Spleen (tissue), 11 donors: ENCODE results near the gene CDIPT. TPM values are rescaled to one million over a fixed set of nuclear protein-coding genes. Genes with fewer than 3 reads are reported as not detected.

ENCODE experiments used
- DNase-seq: peaks from one replicate; pipeline ENCODE4 v3.0.0-alpha.2; 2020
- H3K27ac ChIP-seq, 8 donors: fragments of 200-600 bp; sonication (generic) in 7 of 8; 1 replicate in 4 of 8; 2 replicates in 4 of 8; pipeline versions ENCODE4 v1.5.0 to v1.8.0; 2016 to 2021; ENCODE audit warnings: inconsistent platforms in 4 of 8, mild to moderate bottlenecking in 4 of 8, moderate library complexity in 1 of 8
- H3K27me3 ChIP-seq, 7 donors: fragments of 200-600 bp; sonication (generic) in 6 of 7; replicated peaks in 1 of 7; 1 replicate in 4 of 7; 2 replicates in 3 of 7; pipeline versions ENCODE4 v1.5.0 to v1.8.0; 2016 to 2021; ENCODE audit warnings: inconsistent platforms in 3 of 7, mild to moderate bottlenecking in 1 of 7
- H3K36me3 ChIP-seq, 6 donors: fragments of 200-600 bp; sonication (generic) in 5 of 6; 1 replicate in 4 of 6; 2 replicates in 2 of 6; pipeline versions ENCODE4 v1.5.0 to v1.8.0; 2016 to 2021; ENCODE audit warnings: inconsistent platforms in 2 of 6
- H3K4me1 ChIP-seq, 6 donors: fragments of 200-600 bp; sonication (generic) in 5 of 6; 1 replicate in 3 of 6; 2 replicates in 3 of 6; pipeline versions ENCODE4 v1.5.0 to v1.8.0; 2016 to 2021; ENCODE audit warnings: inconsistent platforms in 3 of 6
- H3K4me3 ChIP-seq, 8 donors: fragments of 200-600 bp; sonication (generic) in 7 of 8; 1 replicate in 4 of 8; 2 replicates in 4 of 8; pipeline versions ENCODE4 v1.5.0 to v1.8.0; 2016 to 2021; ENCODE audit warnings: inconsistent platforms in 4 of 8, mild to moderate bottlenecking in 4 of 8, moderate library complexity in 2 of 8
- H3K9me3 ChIP-seq, 8 donors: fragments of 200-600 bp; sonication (generic) in 7 of 8; 1 replicate in 4 of 8; 2 replicates in 4 of 8; pipeline versions ENCODE4 v1.5.0 to v1.8.0; 2016 to 2021; ENCODE audit warnings: inconsistent platforms in 4 of 8
- CTCF ChIP-seq, 11 experiments: fragments of 200-600 bp in 7 of 11; fragments of 450-650 bp in 4 of 11; sonication (generic) in 4 of 11; IDR thresholded peaks in 8 of 11; conservative IDR thresholded peaks in 3 of 11; 1 replicate in 7 of 11; 2 replicates in 4 of 11; pipeline versions ENCODE4 v1.4.0 to v1.8.0; 2016 to 2021; ENCODE audit warnings: antibody characterized with exemption in 11 of 11, inconsistent platforms in 4 of 11, mild to moderate bottlenecking in 1 of 11
- POLR2A ChIP-seq, 3 donors: fragments of 450-650 bp; IDR thresholded peaks; one replicate each; pipeline ENCODE4 v1.5.1; 2017; ENCODE audit warnings: antibody characterized with exemption in 3 of 3, mild to moderate bottlenecking in 1 of 3
- POLR2AphosphoS5 ChIP-seq, 3 donors: sonication (generic); formaldehyde crosslinking; IDR thresholded peaks; one replicate each; pipeline ENCODE4 v1.5.1; 2017; ENCODE audit warnings: antibody characterized with exemption in 3 of 3
- WGBS, 5 donors: extraction: QIAGEN DNeasy Blood & Tissue Kit in 3 of 5; methylation state at CpG; one replicate each; pipeline versions ENCODE4 v1.1.5 to v1.1.7; 2013 to 2018; 5-methylcytosine and 5-hydroxymethylcytosine counted together
- intact Hi-C: fragments of 100-400 bp; cut with DNase I; formaldehyde crosslinking; loops from one replicate; pipeline ENCODE4 v1.15.0; 2023; ENCODE audit warnings: low total_unique reads
- polyA plus RNA-seq, 3 donors: library from polyadenylated mRNA; stranded (reverse); fragments of 200-250 nt; gene quantifications; one replicate each; pipeline ENCODE4 v1.2.1, GENCODE V29; 2013
- total RNA-seq, 7 donors: library from RNA; depleted of rRNA in 3 of 7; stranded (reverse); fragments of >200 nt in 3 of 7; fragmentation: NEBNext Ultra II Directional in 4 of 7; extraction: Animal tissue kit (Norgen Biotek cat#: 25700) in 4 of 7; gene quantifications; one replicate each; pipeline versions ENCODE4 v1.1.0 to v1.2.1, GENCODE V29; 2016 to 2021
- donor health status: healthy with polysubstance abuse.
- donor health status: DM: no; HTN: no; CAD: no; lungs with moderate emphysema.
- donor health status: DM: no; HTN: no; CAD: no.
- donor health status: Bipolar disorder and iron deficiency.
- donor health status: healthy.
- donor health status: DM: no; HTN: no; CAD: no.
- donor health status: DM: yes; HTN: yes; CAD: no.

The CDIPT gene
- total and polyA plus RNA-seq, 10 donors = 43.7 to 81.2 (median 65.5) TPM

- Histone ChIP-seq H3K27ac (no peak overlapping the region), H3K4me3 (no peak overlapping the region), H3K36me3 (peaks cover 0 to 47% (median 8%) of the 10 kb centered on the region in 6 donors), H3K4me1 (no peaks in the 10 kb centered on the region), H3K27me3 (no peaks in the 10 kb centered on the region), H3K9me3 (no peaks in the 10 kb centered on the region)
- WGBS, 5 donors = 53 to 74% (median 64%) methylated on average over 2 of the region's 2 CpGs
- intact Hi-C loops = no loop called here
- no peak for DNase-seq
- TF ChIP-seq POLR2AphosphoS5 (IDR thresholded peaks at IDR 0.05) (no peak), CTCF (IDR thresholded peaks at IDR 0.05 in 8 of 11, conservative IDR thresholded peaks at IDR 0.05 in 3 of 11) (no peak), POLR2A (IDR thresholded peaks at IDR 0.05) (no peak)
These were observed 46.4 kb upstream of the CDIPT start for GRCh38 chr16:29909391-29909790.

GRCh38 chr16:29908719-29909220 is 45.7 kb upstream of the CDIPT start:
- Histone ChIP-seq H3K9me3 (no peaks in the 10 kb centered on the region), H3K4me3 (no peak overlapping the region), H3K27me3 (no peaks in the 10 kb centered on the region), H3K36me3 (peaks cover 0 to 41% (median 6%) of the 10 kb centered on the region in 6 donors), H3K4me1 (no peaks in the 10 kb centered on the region), H3K27ac (no peak overlapping the region)
- intact Hi-C loops = no loop called here
- no peak for DNase-seq
- 82 to 92% (median 86%) methylated on average over 2 of the region's 2 CpGs for WGBS, 5 donors
- no peak for TF ChIP-seq POLR2A (IDR thresholded peaks at IDR 0.05)
- TF ChIP-seq POLR2AphosphoS5 (IDR thresholded peaks at IDR 0.05) = no peak
- no peak for TF ChIP-seq CTCF (IDR thresholded peaks at IDR 0.05 in 8 of 11, conservative IDR thresholded peaks at IDR 0.05 in 3 of 11)

- Histone ChIP-seq H3K27me3 (no peaks in the 10 kb centered on the region), H3K36me3 (peaks cover 0 to 33% (median 3%) of the 10 kb centered on the region in 6 donors), H3K9me3 (no peaks in the 10 kb centered on the region), H3K27ac (no peak overlapping the region), H3K4me3 (no peak overlapping the region), H3K4me1 (no peaks in the 10 kb centered on the region)
- peak; percentile 6 for DNase-seq
- intact Hi-C loops = no loop called here
- TF ChIP-seq POLR2A (IDR thresholded peaks at IDR 0.05) = no peak
- 78 to 88% (median 86%) methylated on average over 2 of the region's 2 CpGs for WGBS, 5 donors
These were observed 44.9 kb upstream of the CDIPT start for GRCh38 chr16:29907973-29908372.

GRCh38 chr16:29906520-29907244 is 43.7 kb upstream of the CDIPT start:
- no peak overlapping the region for H3K4me3 ChIP-seq
- intact Hi-C loops = no loop called here
- H3K27ac ChIP-seq = no peak overlapping the region
- TF ChIP-seq POLR2AphosphoS5 (IDR thresholded peaks at IDR 0.05) (peak; percentile 14 to 49 (median 18)), POLR2A (IDR thresholded peaks at IDR 0.05) (no peak)
- H3K27me3 ChIP-seq = peaks cover 0 to 2% (median 0%) of the 10 kb centered on the region in 7 donors
- H3K36me3 ChIP-seq = peaks cover 0 to 27% (median 3%) of the 10 kb centered on the region in 6 donors
- no peaks in the 10 kb centered on the region for H3K9me3 ChIP-seq
- DNase-seq = peak; percentile 38
- no peaks in the 10 kb centered on the region for H3K4me1 ChIP-seq
- 86 to 92% (median 90%) methylated on average over 22 to 23 of the region's 23 CpGs for WGBS, 5 donors

- H3K36me3 ChIP-seq = peaks cover 0 to 17% (median 3%) of the 10 kb centered on the region in 6 donors
- no peak for DNase-seq
- no peaks in the 10 kb centered on the region for H3K9me3 ChIP-seq
- 88 to 90% (median 88%) methylated on average over 13 of the region's 13 CpGs for WGBS, 5 donors
- peaks cover 0 to 6% (median under 1%) of the 10 kb centered on the region in 6 donors for H3K4me1 ChIP-seq
- TF ChIP-seq POLR2A (IDR thresholded peaks at IDR 0.05) (no peak), CTCF (IDR thresholded peaks at IDR 0.05 in 8 of 11, conservative IDR thresholded peaks at IDR 0.05 in 3 of 11) (no peak), POLR2AphosphoS5 (IDR thresholded peaks at IDR 0.05) (peak in 1 of 3 donors; percentile 41)
- H3K27me3 ChIP-seq = peaks cover 0 to 12% (median 0%) of the 10 kb centered on the region in 7 donors
- intact Hi-C loops = no loop called here
- no peak overlapping the region for H3K27ac ChIP-seq
- no peak overlapping the region for H3K4me3 ChIP-seq
These were observed 42.6 kb upstream of the CDIPT start for GRCh38 chr16:29905668-29906067.
